ENCODE results near the gene SPINK14. TPM values are rescaled to one million over a fixed set of nuclear protein-coding genes. Genes with fewer than 3 reads are reported as not detected.
A peak's percentile ranks its signal among the peaks of the same experiment; 100 is the strongest.

The SPINK14 gene
- total RNA-seq (2014; rRNA removed; shearing (Covaris generic)): not detected in 2 replicates
- polyA plus RNA-seq (2015; cell fraction: cytosol; rRNA removed): not detected in 2 replicates
- not detected in 2 replicates for polyA plus RNA-seq (2015; cell fraction: nucleus; rRNA removed)

GRCh38 chr5:148168246-148168645, at the start of gene SPINK14:
SPINK14 (plus strand) TSS chr5:148168546; CDS start chr5:148169733, 1,187 bp downstream.
- no peak for DNase-seq (ENCODE audit: low read depth)

- no peak for DNase-seq (ENCODE audit: low read depth)
Measured at GRCh38 chr5:148120317-148120716, 48.0 kb upstream of the SPINK14 start.

- peak; percentile 5 for DNase-seq (ENCODE audit: low read depth)
Measured at GRCh38 chr5:148125641-148126040, 42.7 kb upstream of the SPINK14 start.

- no peak for DNase-seq (ENCODE audit: low read depth)
Measured at GRCh38 chr5:148135091-148136048, 33.0 kb upstream of the SPINK14 start.

- DNase-seq (ENCODE audit: low read depth): no peak
Measured at GRCh38 chr5:148140846-148141245, 27.5 kb upstream of the SPINK14 start.

- no peak for DNase-seq (ENCODE audit: low read depth)
Measured at GRCh38 chr5:148141645-148142044, 26.7 kb upstream of the SPINK14 start.

GRCh38 chr5:148145916-148146315, 22.4 kb upstream of the SPINK14 start:
- DNase-seq (ENCODE audit: low read depth): peak; percentile 46

- DNase-seq (ENCODE audit: low read depth): no peak
Measured at GRCh38 chr5:148146487-148146886, 21.9 kb upstream of the SPINK14 start.

GRCh38 chr5:148147415-148147814, 20.9 kb upstream of the SPINK14 start:
- DNase-seq (ENCODE audit: low read depth): no peak

- DNase-seq (ENCODE audit: low read depth): no peak
Measured at GRCh38 chr5:148151872-148152271, 16.5 kb upstream of the SPINK14 start.

GRCh38 chr5:148152781-148153180, 15.6 kb upstream of the SPINK14 start:
- no peak for DNase-seq (ENCODE audit: low read depth)

- DNase-seq (ENCODE audit: low read depth): no peak
Measured at GRCh38 chr5:148156609-148157008, 11.7 kb upstream of the SPINK14 start.

GRCh38 chr5:148162038-148162437, 6.3 kb upstream of the SPINK14 start:
- no peak for DNase-seq (ENCODE audit: low read depth)

GRCh38 chr5:148163345-148163744, 5.0 kb upstream of the SPINK14 start:
- DNase-seq (ENCODE audit: low read depth): no peak

GRCh38 chr5:148166550-148167283, 1.6 kb upstream of the SPINK14 start:
- DNase-seq (ENCODE audit: low read depth): no peak

GRCh38 chr5:148172377-148172776, 4.0 kb downstream of the SPINK14 start:
- no peak for DNase-seq (ENCODE audit: low read depth)

- no peak for DNase-seq (ENCODE audit: low read depth)
Measured at GRCh38 chr5:148176480-148176879, 8.1 kb downstream of the SPINK14 start.

GRCh38 chr5:148177207-148177606, 8.9 kb downstream of the SPINK14 start:
- no peak for DNase-seq (ENCODE audit: low read depth)

GRCh38 chr5:148179234-148179824, 11.0 kb downstream of the SPINK14 start:
- peak; percentile 26 for DNase-seq (ENCODE audit: low read depth)

GRCh38 chr5:148186248-148187003, 18.1 kb downstream of the SPINK14 start:
- peak; percentile 73 for DNase-seq (ENCODE audit: low read depth)

GRCh38 chr5:148191010-148191409, 22.7 kb downstream of the SPINK14 start:
- DNase-seq (ENCODE audit: low read depth): no peak

All from HT1080 (cell line).